Liver (tissue), 9 donors: ENCODE measurements around the gene DHX30. TPM values are rescaled to one million over a fixed set of nuclear protein-coding genes. Genes with fewer than 3 reads are reported as not detected.

ENCODE experiments used
- DNase-seq: peaks from one replicate; pipeline ENCODE4 v3.0.0-alpha.2; 2017; ENCODE audit warnings: low spot score
- H3K27ac ChIP-seq, 2 donors: one replicate each; pipeline ENCODE4 v1.7.0; 2013; ENCODE audit warnings: inconsistent platforms in 2 of 2, low read length in 2 of 2, control low read depth in 1 of 2, low read depth in 1 of 2, mild to moderate bottlenecking in 1 of 2
- H3K27me3 ChIP-seq, 4 donors: one replicate each; pipeline versions ENCODE4 v1.6.1 to v1.7.0; 2013; ENCODE audit warnings: low read length in 3 of 4, inconsistent platforms in 1 of 4, mild to moderate bottlenecking in 1 of 4, moderate library complexity in 1 of 4; ENCODE audit not compliant: control insufficient read depth in 4 of 4, insufficient read depth in 4 of 4
- H3K36me3 ChIP-seq, 4 donors: one replicate each; pipeline versions ENCODE4 v1.6.1 to v1.7.0; 2013; ENCODE audit warnings: low read length in 3 of 4, mild to moderate bottlenecking in 3 of 4, low read depth in 1 of 4, moderate library complexity in 1 of 4; ENCODE audit not compliant: control insufficient read depth in 4 of 4, insufficient read depth in 3 of 4
- H3K4me1 ChIP-seq, 4 donors: one replicate each; pipeline versions ENCODE4 v1.6.1 to v1.7.0; 2013; ENCODE audit warnings: low read length in 3 of 4, mild to moderate bottlenecking in 3 of 4, moderate library complexity in 1 of 4; ENCODE audit not compliant: control insufficient read depth in 4 of 4, insufficient read depth in 4 of 4
- H3K4me3 ChIP-seq, 3 donors: one replicate each; pipeline versions ENCODE4 v1.6.1 to v1.7.0; 2013; ENCODE audit warnings: low read length in 3 of 3, control low read depth in 1 of 3, low read depth in 1 of 3, mild to moderate bottlenecking in 1 of 3
- H3K9ac ChIP-seq, 2 donors: one replicate each; pipeline ENCODE4 v1.7.0; 2013; ENCODE audit warnings: low read length in 2 of 2, mild to moderate bottlenecking in 2 of 2, moderate library complexity in 2 of 2, control low read depth in 1 of 2, low read depth in 1 of 2
- H3K9me3 ChIP-seq, 4 donors: one replicate each; pipeline versions ENCODE4 v1.6.1 to v1.7.0; 2013; ENCODE audit warnings: low read length in 3 of 4; ENCODE audit not compliant: control insufficient read depth in 4 of 4
- ATF3 ChIP-seq: IDR thresholded peaks from 2 replicates; pipeline ENCODE4 v1.6.1; 2016; ENCODE audit warnings: antibody characterized with exemption
- EGR1 ChIP-seq, 2 donors: IDR thresholded peaks; 2 replicates each; pipeline ENCODE4 v1.6.1; 2016 to 2018; ENCODE audit warnings: antibody characterized with exemption in 2 of 2, low read depth in 2 of 2
- FOXA2 ChIP-seq: IDR thresholded peaks from 2 replicates; pipeline ENCODE4 v1.6.1; 2016; ENCODE audit warnings: antibody characterized with exemption
- GABPA ChIP-seq, 2 donors: IDR thresholded peaks in 1 of 2; conservative IDR thresholded peaks in 1 of 2; 2 replicates each; pipeline ENCODE4 v1.6.1; 2016; ENCODE audit warnings: antibody characterized with exemption in 2 of 2, mild to moderate bottlenecking in 1 of 2, moderate library complexity in 1 of 2
- HNF4A ChIP-seq, 2 donors: conservative IDR thresholded peaks; 2 replicates each; pipeline ENCODE4 v1.6.1; 2016; ENCODE audit warnings: antibody characterized with exemption in 2 of 2, mild to moderate bottlenecking in 2 of 2
- JUND ChIP-seq, 2 donors: IDR thresholded peaks; 2 replicates each; pipeline ENCODE4 v1.6.1; 2016; ENCODE audit warnings: antibody characterized with exemption in 2 of 2
- MAX ChIP-seq: IDR thresholded peaks from 2 replicates; pipeline ENCODE4 v1.6.1; 2016; ENCODE audit warnings: antibody characterized with exemption
- NR2F2 ChIP-seq: IDR thresholded peaks from 2 replicates; pipeline ENCODE4 v1.6.1; 2016; ENCODE audit warnings: antibody characterized with exemption
- RXRA ChIP-seq, 2 donors: IDR thresholded peaks; 2 replicates each; pipeline ENCODE4 v1.6.1; 2017 to 2018; ENCODE audit warnings: antibody characterized with exemption in 2 of 2, mild to moderate bottlenecking in 1 of 2
- WGBS: extraction: QIAGEN DNeasy Blood & Tissue Kit; methylation state at CpG from one replicate; pipeline ENCODE4 v1.1.7; 2013; 5-methylcytosine and 5-hydroxymethylcytosine counted together
- polyA plus RNA-seq, 2 donors: library from polyadenylated mRNA; stranded (reverse) in 1 of 2; unstranded in 1 of 2; fragments of 200-250 nt in 1 of 2; fragments of >200 nt in 1 of 2; fragmentation: Nextera tagmentation in 1 of 2; extraction: Ambion mirVana in 1 of 2; gene quantifications; one replicate each; pipeline versions ENCODE4 v1.2.1 to v1.2.3, GENCODE V29; 2013 to 2015
- total RNA-seq, 2 donors: library from RNA; depleted of rRNA; stranded (reverse); fragments of >200 nt; gene quantifications; one replicate each; pipeline ENCODE4 v1.2.3, GENCODE V29; 2014
- TF ChIP-seq, protein P1 (sequence below): IDR thresholded peaks from 2 replicates; pipeline ENCODE4 v1.6.1; 2016; ENCODE audit warnings: antibody characterized with exemption, mild to moderate bottlenecking
- donor health status: healthy.
- donor health status: healthy.
- donor health status: healthy.
- donor health status: healthy.
- donor health status: healthy.

Gene DHX30, protein sequence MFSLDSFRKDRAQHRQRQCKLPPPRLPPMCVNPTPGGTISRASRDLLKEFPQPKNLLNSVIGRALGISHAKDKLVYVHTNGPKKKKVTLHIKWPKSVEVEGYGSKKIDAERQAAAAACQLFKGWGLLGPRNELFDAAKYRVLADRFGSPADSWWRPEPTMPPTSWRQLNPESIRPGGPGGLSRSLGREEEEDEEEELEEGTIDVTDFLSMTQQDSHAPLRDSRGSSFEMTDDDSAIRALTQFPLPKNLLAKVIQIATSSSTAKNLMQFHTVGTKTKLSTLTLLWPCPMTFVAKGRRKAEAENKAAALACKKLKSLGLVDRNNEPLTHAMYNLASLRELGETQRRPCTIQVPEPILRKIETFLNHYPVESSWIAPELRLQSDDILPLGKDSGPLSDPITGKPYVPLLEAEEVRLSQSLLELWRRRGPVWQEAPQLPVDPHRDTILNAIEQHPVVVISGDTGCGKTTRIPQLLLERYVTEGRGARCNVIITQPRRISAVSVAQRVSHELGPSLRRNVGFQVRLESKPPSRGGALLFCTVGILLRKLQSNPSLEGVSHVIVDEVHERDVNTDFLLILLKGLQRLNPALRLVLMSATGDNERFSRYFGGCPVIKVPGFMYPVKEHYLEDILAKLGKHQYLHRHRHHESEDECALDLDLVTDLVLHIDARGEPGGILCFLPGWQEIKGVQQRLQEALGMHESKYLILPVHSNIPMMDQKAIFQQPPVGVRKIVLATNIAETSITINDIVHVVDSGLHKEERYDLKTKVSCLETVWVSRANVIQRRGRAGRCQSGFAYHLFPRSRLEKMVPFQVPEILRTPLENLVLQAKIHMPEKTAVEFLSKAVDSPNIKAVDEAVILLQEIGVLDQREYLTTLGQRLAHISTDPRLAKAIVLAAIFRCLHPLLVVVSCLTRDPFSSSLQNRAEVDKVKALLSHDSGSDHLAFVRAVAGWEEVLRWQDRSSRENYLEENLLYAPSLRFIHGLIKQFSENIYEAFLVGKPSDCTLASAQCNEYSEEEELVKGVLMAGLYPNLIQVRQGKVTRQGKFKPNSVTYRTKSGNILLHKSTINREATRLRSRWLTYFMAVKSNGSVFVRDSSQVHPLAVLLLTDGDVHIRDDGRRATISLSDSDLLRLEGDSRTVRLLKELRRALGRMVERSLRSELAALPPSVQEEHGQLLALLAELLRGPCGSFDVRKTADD
- total RNA-seq: 10 to 100 TPM; 30.4 to 39.9 TPM
- 10 to 100 TPM; 18.3 to 22.1 TPM for polyA plus RNA-seq

- WGBS: under 1% methylated on average over 90 of the region's 90 CpGs
- H3K9me3 ChIP-seq: no peaks in the 10 kb centered on the region
- peak; percentile 86 for DNase-seq
- H3K36me3 ChIP-seq: peaks cover 0 to 5% (median 1%) of the 10 kb centered on the region in 4 donors
- H3K27me3 ChIP-seq: no peaks in the 10 kb centered on the region
- H3K27ac ChIP-seq: peak within 1 kb of the TSS; percentile 86 to 97
- H3K4me3 ChIP-seq: peak within 1 kb of the TSS; percentile 88 to 99 (median 94)
- TF ChIP-seq MAX: no peak
- no peak for TF ChIP-seq NR2F2
- TF ChIP-seq RXRA (IDR thresholded peaks at IDR 0.05): no peak
- TF ChIP-seq JUND (IDR thresholded peaks at IDR 0.05): no peak
- TF ChIP-seq ATF3: no peak
- peak; percentile 8 to 74 for TF ChIP-seq GABPA (IDR thresholded peaks at IDR 0.05 in 1 of 2, conservative IDR thresholded peaks at IDR 0.05 in 1 of 2)
- TF ChIP-seq EGR1 (IDR thresholded peaks at IDR 0.05; ENCODE audit: low read depth in 2 of 2): peak in 1 of 2 donors; percentile 69
- no peak for TF ChIP-seq FOXA2
- TF ChIP-seq, protein P1, sequence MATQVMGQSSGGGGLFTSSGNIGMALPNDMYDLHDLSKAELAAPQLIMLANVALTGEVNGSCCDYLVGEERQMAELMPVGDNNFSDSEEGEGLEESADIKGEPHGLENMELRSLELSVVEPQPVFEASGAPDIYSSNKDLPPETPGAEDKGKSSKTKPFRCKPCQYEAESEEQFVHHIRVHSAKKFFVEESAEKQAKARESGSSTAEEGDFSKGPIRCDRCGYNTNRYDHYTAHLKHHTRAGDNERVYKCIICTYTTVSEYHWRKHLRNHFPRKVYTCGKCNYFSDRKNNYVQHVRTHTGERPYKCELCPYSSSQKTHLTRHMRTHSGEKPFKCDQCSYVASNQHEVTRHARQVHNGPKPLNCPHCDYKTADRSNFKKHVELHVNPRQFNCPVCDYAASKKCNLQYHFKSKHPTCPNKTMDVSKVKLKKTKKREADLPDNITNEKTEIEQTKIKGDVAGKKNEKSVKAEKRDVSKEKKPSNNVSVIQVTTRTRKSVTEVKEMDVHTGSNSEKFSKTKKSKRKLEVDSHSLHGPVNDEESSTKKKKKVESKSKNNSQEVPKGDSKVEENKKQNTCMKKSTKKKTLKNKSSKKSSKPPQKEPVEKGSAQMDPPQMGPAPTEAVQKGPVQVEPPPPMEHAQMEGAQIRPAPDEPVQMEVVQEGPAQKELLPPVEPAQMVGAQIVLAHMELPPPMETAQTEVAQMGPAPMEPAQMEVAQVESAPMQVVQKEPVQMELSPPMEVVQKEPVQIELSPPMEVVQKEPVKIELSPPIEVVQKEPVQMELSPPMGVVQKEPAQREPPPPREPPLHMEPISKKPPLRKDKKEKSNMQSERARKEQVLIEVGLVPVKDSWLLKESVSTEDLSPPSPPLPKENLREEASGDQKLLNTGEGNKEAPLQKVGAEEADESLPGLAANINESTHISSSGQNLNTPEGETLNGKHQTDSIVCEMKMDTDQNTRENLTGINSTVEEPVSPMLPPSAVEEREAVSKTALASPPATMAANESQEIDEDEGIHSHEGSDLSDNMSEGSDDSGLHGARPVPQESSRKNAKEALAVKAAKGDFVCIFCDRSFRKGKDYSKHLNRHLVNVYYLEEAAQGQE: no peak
- peak within 1 kb of the TSS; percentile 68 to 75 for H3K9ac ChIP-seq
- peaks cover 3 to 19% (median 13%) of the 10 kb centered on the region in 4 donors for H3K4me1 ChIP-seq
These were observed at the start of gene DHX30 for GRCh38 chr3:47802734-47803479. DHX30 (plus strand) TSS chr3:47803138; CDS start chr3:47810684, 7,546 bp downstream.

DNA sequence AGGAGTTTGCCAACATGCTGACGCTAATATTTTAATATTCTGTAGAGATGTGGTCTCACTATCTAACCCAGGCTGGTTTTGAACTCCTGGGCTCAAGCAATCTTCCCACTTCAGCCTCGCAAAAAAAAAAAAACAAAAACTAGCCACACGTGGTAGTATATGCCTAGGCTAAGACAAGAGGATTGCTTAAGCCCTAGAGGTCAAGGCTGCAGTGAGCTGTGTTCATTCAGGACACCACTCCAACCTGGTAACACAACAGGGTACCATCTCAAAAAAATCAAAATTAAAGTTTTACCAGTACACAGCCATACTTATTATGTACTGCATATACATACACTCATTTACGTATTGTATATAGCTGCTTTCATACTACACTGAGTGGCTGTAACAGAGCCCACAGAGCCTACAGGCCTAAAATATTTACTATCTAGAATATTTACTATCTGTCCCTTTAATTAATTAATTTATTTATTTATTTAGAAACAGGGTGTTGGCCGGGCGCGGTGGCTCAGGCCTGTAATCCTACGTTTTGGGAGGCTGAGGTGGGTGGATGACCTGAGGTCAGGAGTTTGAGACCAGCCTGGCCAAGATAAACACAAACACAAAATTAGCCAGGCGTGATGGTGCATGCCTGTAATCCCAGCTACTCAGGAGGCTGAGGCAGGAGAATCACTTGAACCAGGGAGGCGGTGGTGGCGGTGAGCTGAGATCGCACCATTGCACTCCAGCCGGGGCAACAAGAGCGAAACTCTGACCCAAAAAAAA, 44.5 kb upstream of the DHX30 start:
- TF ChIP-seq RXRA (IDR thresholded peaks at IDR 0.05): peak; percentile 55 to 66
- no peak for TF ChIP-seq MAX
- TF ChIP-seq HNF4A (conservative IDR thresholded peaks at IDR 0.05): peak in 1 of 2 donors; percentile 18
- DNase-seq: no peak
- Histone ChIP-seq H3K4me3 (no peak overlapping the region), H3K9ac (no peak overlapping the region), H3K4me1 (peaks cover 5 to 8% (median 6%) of the 10 kb centered on the region in 4 donors), H3K27me3 (no peaks in the 10 kb centered on the region), H3K36me3 (peaks cover 0 to 4% (median 0%) of the 10 kb centered on the region in 4 donors), H3K9me3 (no peaks in the 10 kb centered on the region), H3K27ac (no peak overlapping the region)
- 62% methylated on average over 14 of the region's 14 CpGs for WGBS
